ENCODE measurements around the gene MDGA2. TPM values are rescaled to one million over a fixed set of nuclear protein-coding genes. Genes with fewer than 3 reads are reported as not detected.

Gene MDGA2
- total and polyA plus RNA-seq, 2 of the 8 experiments (the other 6 are each of a cell fraction or from before 2014, with no cell fraction given) = 0.11 to 0.69 TPM

DNA sequence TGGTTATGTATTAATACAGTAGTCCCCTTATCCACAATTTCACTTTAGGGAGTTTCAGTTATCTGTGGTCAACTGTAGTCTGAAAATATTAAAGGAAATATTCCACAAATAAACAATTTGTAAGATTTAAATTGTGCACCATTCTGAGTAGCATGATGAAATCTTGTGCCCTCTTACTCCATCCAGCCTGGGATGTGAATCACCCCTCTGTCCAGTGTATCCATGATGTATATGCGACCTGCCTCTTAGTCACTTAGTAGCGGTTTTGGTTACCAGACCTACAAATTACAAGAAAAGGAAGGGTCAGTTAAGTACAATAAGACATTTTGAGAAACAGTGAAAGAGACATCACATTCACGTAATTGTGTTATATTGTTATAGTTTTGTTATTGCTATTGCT, 39.9 kb upstream of the MDGA2 start (continued):
- TF ChIP-seq KDM1A (IDR thresholded peaks at IDR 0.05; ENCODE audit: borderline replicate concordance, low read length) = no peak
- TF ChIP-seq POU5F1 (IDR thresholded peaks at IDR 0.05; ENCODE audit: low read depth, low read length) = no peak
- TF ChIP-seq RBBP5 (IDR thresholded peaks at IDR 0.05; ENCODE audit: borderline replicate concordance, low read depth, low read length) = no peak
- no peak for TF ChIP-seq SP4 (IDR thresholded peaks at IDR 0.05; ENCODE audit: low read length)
- no peak for TF ChIP-seq TAF7 (optimal IDR thresholded peaks at IDR 0.05; ENCODE audit: borderline replicate concordance, low read depth, low read length)

Data from H1 (cell line).